ENCODE data around the gene COL4A6. TPM values are rescaled to one million over a fixed set of nuclear protein-coding genes. Genes with fewer than 3 reads are reported as not detected.

The COL4A6 gene
- total RNA-seq, 1 experiment from 2014 or later: 2.4 TPM

- no peak for TF ChIP-seq TCF7L2 (IDR thresholded peaks at IDR 0.05; ENCODE audit: borderline replicate concordance, extremely low read depth, insufficient read depth, insufficient read length)
- TF ChIP-seq EZH2phosphoT487 (IDR thresholded peaks at IDR 0.05; ENCODE audit: borderline replicate concordance): no peak
- TF ChIP-seq FOSL1 (IDR thresholded peaks at IDR 0.05; ENCODE audit: low read depth): no peak
- TF ChIP-seq JUND (IDR thresholded peaks at IDR 0.05): no peak
- TF ChIP-seq POLR2AphosphoS5 (IDR thresholded peaks at IDR 0.05; ENCODE audit: low read depth, low read length): no peak
- TF ChIP-seq ZFX (IDR thresholded peaks at IDR 0.05): no peak
- TF ChIP-seq, protein P1, sequence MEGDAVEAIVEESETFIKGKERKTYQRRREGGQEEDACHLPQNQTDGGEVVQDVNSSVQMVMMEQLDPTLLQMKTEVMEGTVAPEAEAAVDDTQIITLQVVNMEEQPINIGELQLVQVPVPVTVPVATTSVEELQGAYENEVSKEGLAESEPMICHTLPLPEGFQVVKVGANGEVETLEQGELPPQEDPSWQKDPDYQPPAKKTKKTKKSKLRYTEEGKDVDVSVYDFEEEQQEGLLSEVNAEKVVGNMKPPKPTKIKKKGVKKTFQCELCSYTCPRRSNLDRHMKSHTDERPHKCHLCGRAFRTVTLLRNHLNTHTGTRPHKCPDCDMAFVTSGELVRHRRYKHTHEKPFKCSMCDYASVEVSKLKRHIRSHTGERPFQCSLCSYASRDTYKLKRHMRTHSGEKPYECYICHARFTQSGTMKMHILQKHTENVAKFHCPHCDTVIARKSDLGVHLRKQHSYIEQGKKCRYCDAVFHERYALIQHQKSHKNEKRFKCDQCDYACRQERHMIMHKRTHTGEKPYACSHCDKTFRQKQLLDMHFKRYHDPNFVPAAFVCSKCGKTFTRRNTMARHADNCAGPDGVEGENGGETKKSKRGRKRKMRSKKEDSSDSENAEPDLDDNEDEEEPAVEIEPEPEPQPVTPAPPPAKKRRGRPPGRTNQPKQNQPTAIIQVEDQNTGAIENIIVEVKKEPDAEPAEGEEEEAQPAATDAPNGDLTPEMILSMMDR (IDR thresholded peaks at IDR 0.05 in 2 of 3, conservative IDR thresholded peaks at IDR 0.05 in 1 of 3; ENCODE audit: borderline replicate concordance in 1 of 3, insufficient read depth in 1 of 3, low read depth in 2 of 3, low read length in 2 of 3): no peak
- no peak for TF ChIP-seq SIN3A (IDR thresholded peaks at IDR 0.05; ENCODE audit: low read depth)
- no peak for TF ChIP-seq CEBPB (IDR thresholded peaks at IDR 0.05; ENCODE audit: low read depth)
- TF ChIP-seq MAX (IDR thresholded peaks at IDR 0.05): no peak
These were observed 30.3 kb upstream of the COL4A6 start (continued) for GRCh38 chrX:108468486-108468885.

GRCh38 chrX:108464604-108465003 is 26.4 kb upstream of the COL4A6 start:
- H3K4me1 ChIP-seq (ENCODE audit: control insufficient read depth in 1 of 2, insufficient read depth in 2 of 2, low read length in 2 of 2): no peaks in the 10 kb centered on the region
- H3K27me3 ChIP-seq (ENCODE audit: insufficient read depth, low read length): no peaks in the 10 kb centered on the region
- H3K4me3 ChIP-seq (replicated peaks in 1 of 2; ENCODE audit: low read depth in 1 of 2, low read length in 2 of 2): no peak overlapping the region
- no peak overlapping the region for H3K4me2 ChIP-seq (ENCODE audit: low read length)
- no peaks in the 10 kb centered on the region for H3K9me2 ChIP-seq (ENCODE audit: insufficient read depth)
- no peaks in the 10 kb centered on the region for H3K36me3 ChIP-seq (ENCODE audit: control insufficient read depth in 1 of 2, insufficient read depth in 2 of 2, low read length in 2 of 2)
- no peak overlapping the region for H3K9ac ChIP-seq (ENCODE audit: low read length)
- H3K79me2 ChIP-seq (ENCODE audit: insufficient read depth, low read length): peaks cover 3% of the 10 kb centered on the region; the same call in 1 of the 2 replicates
- no peak for ATAC-seq
- CTCF ChIA-PET: no interaction called here
- POLR2A ChIA-PET: no interaction called here
- H2AFZ ChIP-seq (ENCODE audit: low read depth, low read length, poor library complexity, severe bottlenecking): no peak overlapping the region
- BruUV-seq (replicated peaks): no TSS peak
- no peaks in the 10 kb centered on the region for H3K9me3 ChIP-seq (ENCODE audit: control insufficient read depth in 1 of 2, insufficient read depth in 1 of 2, low read depth in 1 of 2, low read length in 2 of 2)
- H3K27ac ChIP-seq (ENCODE audit: low read depth, low read length): no peak overlapping the region
- intact Hi-C loops (cut with micrococcal nuclease): no loop called here
- no peaks in the 10 kb centered on the region for H4K20me1 ChIP-seq (ENCODE audit: insufficient read depth)
- DNase-seq (ENCODE audit: low read depth, low spot score): no peak
- RAD21 ChIA-PET (ENCODE audit: low non-redundant PET in 1 of 2, low total read pairs in 2 of 2, uncharacterized antibody in 2 of 2, unreplicated experiment in 2 of 2): no interaction called here
- TF ChIP-seq SIN3A (IDR thresholded peaks at IDR 0.05; ENCODE audit: low read depth): no peak
- TF ChIP-seq CEBPB (IDR thresholded peaks at IDR 0.05; ENCODE audit: low read depth): no peak
- TF ChIP-seq ZFX (IDR thresholded peaks at IDR 0.05): no peak
- TF ChIP-seq SRF (IDR thresholded peaks at IDR 0.05; ENCODE audit: low read depth): no peak
- TF ChIP-seq, protein P2, sequence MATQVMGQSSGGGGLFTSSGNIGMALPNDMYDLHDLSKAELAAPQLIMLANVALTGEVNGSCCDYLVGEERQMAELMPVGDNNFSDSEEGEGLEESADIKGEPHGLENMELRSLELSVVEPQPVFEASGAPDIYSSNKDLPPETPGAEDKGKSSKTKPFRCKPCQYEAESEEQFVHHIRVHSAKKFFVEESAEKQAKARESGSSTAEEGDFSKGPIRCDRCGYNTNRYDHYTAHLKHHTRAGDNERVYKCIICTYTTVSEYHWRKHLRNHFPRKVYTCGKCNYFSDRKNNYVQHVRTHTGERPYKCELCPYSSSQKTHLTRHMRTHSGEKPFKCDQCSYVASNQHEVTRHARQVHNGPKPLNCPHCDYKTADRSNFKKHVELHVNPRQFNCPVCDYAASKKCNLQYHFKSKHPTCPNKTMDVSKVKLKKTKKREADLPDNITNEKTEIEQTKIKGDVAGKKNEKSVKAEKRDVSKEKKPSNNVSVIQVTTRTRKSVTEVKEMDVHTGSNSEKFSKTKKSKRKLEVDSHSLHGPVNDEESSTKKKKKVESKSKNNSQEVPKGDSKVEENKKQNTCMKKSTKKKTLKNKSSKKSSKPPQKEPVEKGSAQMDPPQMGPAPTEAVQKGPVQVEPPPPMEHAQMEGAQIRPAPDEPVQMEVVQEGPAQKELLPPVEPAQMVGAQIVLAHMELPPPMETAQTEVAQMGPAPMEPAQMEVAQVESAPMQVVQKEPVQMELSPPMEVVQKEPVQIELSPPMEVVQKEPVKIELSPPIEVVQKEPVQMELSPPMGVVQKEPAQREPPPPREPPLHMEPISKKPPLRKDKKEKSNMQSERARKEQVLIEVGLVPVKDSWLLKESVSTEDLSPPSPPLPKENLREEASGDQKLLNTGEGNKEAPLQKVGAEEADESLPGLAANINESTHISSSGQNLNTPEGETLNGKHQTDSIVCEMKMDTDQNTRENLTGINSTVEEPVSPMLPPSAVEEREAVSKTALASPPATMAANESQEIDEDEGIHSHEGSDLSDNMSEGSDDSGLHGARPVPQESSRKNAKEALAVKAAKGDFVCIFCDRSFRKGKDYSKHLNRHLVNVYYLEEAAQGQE (IDR thresholded peaks at IDR 0.05; ENCODE audit: low read depth): no peak
- no peak for TF ChIP-seq FOSL1 (IDR thresholded peaks at IDR 0.05; ENCODE audit: low read depth)
- no peak for TF ChIP-seq ZNF274 (IDR thresholded peaks at IDR 0.05; ENCODE audit: low read depth, low read length)
- no peak for TF ChIP-seq JUND (IDR thresholded peaks at IDR 0.05)
- TF ChIP-seq POLR2A (IDR thresholded peaks at IDR 0.05; ENCODE audit: borderline replicate concordance, extremely low read depth, insufficient read depth, insufficient read length): no peak
- TF ChIP-seq RAD21 (IDR thresholded peaks at IDR 0.05; ENCODE audit: low read depth): no peak
- TF ChIP-seq CBX3 (IDR thresholded peaks at IDR 0.05; ENCODE audit: low read depth): no peak
- TF ChIP-seq TCF7L2 (IDR thresholded peaks at IDR 0.05; ENCODE audit: borderline replicate concordance, extremely low read depth, insufficient read depth, insufficient read length): no peak
- TF ChIP-seq, protein P3, sequence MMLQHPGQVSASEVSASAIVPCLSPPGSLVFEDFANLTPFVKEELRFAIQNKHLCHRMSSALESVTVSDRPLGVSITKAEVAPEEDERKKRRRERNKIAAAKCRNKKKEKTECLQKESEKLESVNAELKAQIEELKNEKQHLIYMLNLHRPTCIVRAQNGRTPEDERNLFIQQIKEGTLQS (IDR thresholded peaks at IDR 0.05): no peak
- TF ChIP-seq, protein P1 (IDR thresholded peaks at IDR 0.05 in 2 of 3, conservative IDR thresholded peaks at IDR 0.05 in 1 of 3; ENCODE audit: borderline replicate concordance in 1 of 3, insufficient read depth in 1 of 3, low read depth in 2 of 3, low read length in 2 of 3): no peak
- TF ChIP-seq EZH2 (IDR thresholded peaks at IDR 0.05): no peak
